ENCODE results near the gene PPP1R9A.
"Not testable (repeated sequence)": the region's sequence is repeated elsewhere in the genome, so short reads cannot be mapped to it uniquely, and the experiment has no call there.

GRCh38 chr7:94999601-95000000, 92.2 kb downstream of the PPP1R9A start:
- not testable (repeated sequence) for TF ChIP-seq CTCF, POLR2A (IDR thresholded peaks at IDR 0.05)

All from tibial nerve (tissue), 3 donors.